PC-3 (cell line): ENCODE data around the gene MYL7.

Experiments
- CTCF ChIP-seq: fragments of 300-600 bp; sonication (generic); conservative IDR thresholded peaks from 2 replicates; pipeline ENCODE4 v1.5.1; 2017; ENCODE audit warnings: antibody characterized with exemption, low read depth, mild to moderate bottlenecking, low read length
- EZH2 ChIP-seq: fragments of 300-600 bp; sonication (generic); IDR thresholded peaks from one replicate; pipeline ENCODE4 v1.6.1; 2017; ENCODE audit warnings: antibody characterized with exemption, mild to moderate bottlenecking, low read length; ENCODE audit not compliant: unreplicated experiment
- EZH2phosphoT487 ChIP-seq: fragments of 300-600 bp; sonication (generic); IDR thresholded peaks from 2 replicates; pipeline ENCODE4 v1.6.1; 2018; ENCODE audit warnings: mild to moderate bottlenecking, antibody characterized with exemption, low read length, borderline replicate concordance

GRCh38 chr7:44172352-44172751 is 31.2 kb upstream of the MYL7 start:
- no peak for TF ChIP-seq CTCF
- no peak for TF ChIP-seq EZH2
- no peak for TF ChIP-seq EZH2phosphoT487
